SK-N-SH (cell line): Measurements from ENCODE around the gene THAP7.

Source experiments
- CTCF ChIP-seq: fragments of 200-600 bp; sonication (generic); IDR thresholded peaks from 2 replicates; pipeline ENCODE4 v1.6.1; 2017; ENCODE audit warnings: antibody characterized with exemption, mild to moderate bottlenecking, moderate library complexity
- GABPA ChIP-seq: IDR thresholded peaks from 2 replicates; pipeline ENCODE4 v1.4.0; 2012; ENCODE audit warnings: low read depth, mild to moderate bottlenecking
- RAD21 ChIP-seq: IDR thresholded peaks from 2 replicates; pipeline ENCODE4 v1.6.1; 2012; ENCODE audit warnings: mild to moderate bottlenecking, low read length

- no peak for TF ChIP-seq CTCF
- no peak for TF ChIP-seq RAD21
- no peak for TF ChIP-seq GABPA
Measured at GRCh38 chr22:21025266-21025665, 23.3 kb upstream of the THAP7 start.
